Amygdala (tissue), 56 donors: Measurements from ENCODE around the gene ARNT2.

Source experiments
- DNase-seq, 56 donors: peaks; one replicate each; lab custom pipeline; 2025; lab: John Stamatoyannopoulos, UW

Gene ARNT2

GRCh38 chr15:80405554-80405850 is 1.3 kb downstream of the ARNT2 start:
- DNase-seq, result no peak

GRCh38 chr15:80405970-80406369 is 1.8 kb downstream of the ARNT2 start:
- peak in 1 of 56 donors; percentile 25 for DNase-seq

GRCh38 chr15:80411788-80412288 is 7.7 kb downstream of the ARNT2 start:
- no peak for DNase-seq

- peak in 1 of 56 donors; percentile 49 for DNase-seq
Observed at GRCh38 chr15:80414546-80415357, 10.6 kb downstream of the ARNT2 start.

GRCh38 chr15:80415358-80415670 is 11.1 kb downstream of the ARNT2 start:
- DNase-seq, result peak in 11 of 56 donors; percentile 18 to 49 (median 29)

- no peak for DNase-seq
Observed at GRCh38 chr15:80416702-80417101, 12.5 kb downstream of the ARNT2 start.

- DNase-seq, result peak in 2 of 56 donors; percentile 35 to 48
Observed at GRCh38 chr15:80418892-80419537, 14.8 kb downstream of the ARNT2 start.

- no peak for DNase-seq
Observed at GRCh38 chr15:80419546-80419945, 15.4 kb downstream of the ARNT2 start.

GRCh38 chr15:80420658-80421057 is 16.5 kb downstream of the ARNT2 start:
- DNase-seq, result no peak

GRCh38 chr15:80423215-80423614 is 19.0 kb downstream of the ARNT2 start:
- no peak for DNase-seq

- no peak for DNase-seq
Observed at GRCh38 chr15:80424381-80424780, 20.2 kb downstream of the ARNT2 start.

- peak in 37 of 56 donors; percentile 16 to 83 (median 44) for DNase-seq
Observed at GRCh38 chr15:80426316-80426715, 22.1 kb downstream of the ARNT2 start.

GRCh38 chr15:80429964-80430363 is 25.8 kb downstream of the ARNT2 start:
- no peak for DNase-seq

- no peak for DNase-seq
Observed at GRCh38 chr15:80431635-80432344, 27.6 kb downstream of the ARNT2 start.

- no peak for DNase-seq
Observed at GRCh38 chr15:80432345-80432702, 28.1 kb downstream of the ARNT2 start.

GRCh38 chr15:80433836-80434235 is 29.7 kb downstream of the ARNT2 start:
- DNase-seq, result no peak

GRCh38 chr15:80434926-80435720 is 30.9 kb downstream of the ARNT2 start:
- DNase-seq, result no peak

GRCh38 chr15:80436511-80437307 is 32.5 kb downstream of the ARNT2 start:
- DNase-seq, result no peak

- DNase-seq, result peak in 2 of 56 donors; percentile 29 to 31
Observed at GRCh38 chr15:80437334-80437891, 33.2 kb downstream of the ARNT2 start.

- DNase-seq, result no peak
Observed at GRCh38 chr15:80439140-80439539, 35.0 kb downstream of the ARNT2 start.
